Gastrocnemius medialis (tissue), 4 donors: ENCODE data around the gene ECM2. TPM values are rescaled to one million over a fixed set of nuclear protein-coding genes. Genes with fewer than 3 reads are reported as not detected.

Source experiments
- ATAC-seq, 2 donors: fragments of 150-250 bp; one replicate each; pipeline ENCODE4 v1.9.1; 2016
- DNase-seq, 2 donors: peaks; one replicate each; pipeline ENCODE4 v3.0.0-alpha.2; 2019
- H3K27ac ChIP-seq, 4 donors: fragments of 200-600 bp; sonication (generic); 1 replicate in 1 of 4; 2 replicates in 3 of 4; pipeline ENCODE4 v1.5.1; 2016 to 2018; ENCODE audit warnings: mild to moderate bottlenecking in 2 of 4, moderate library complexity in 1 of 4
- H3K27me3 ChIP-seq, 3 donors: fragments of 200-600 bp; sonication (generic) in 2 of 3; 1 replicate in 1 of 3; 2 replicates in 2 of 3; pipeline versions ENCODE4 v1.5.1 to v1.6.0; 2016 to 2019; ENCODE audit warnings: mild to moderate bottlenecking in 1 of 3, moderate library complexity in 1 of 3
- H3K36me3 ChIP-seq, 2 donors: fragments of 200-600 bp; sonication (generic) in 1 of 2; one replicate each; pipeline ENCODE4 v1.5.1; 2017 to 2018
- H3K4me1 ChIP-seq, 2 donors: fragments of 200-600 bp; sonication (generic) in 1 of 2; one replicate each; pipeline ENCODE4 v1.5.1; 2016 to 2017; ENCODE audit warnings: mild to moderate bottlenecking in 2 of 2
- H3K4me3 ChIP-seq, 4 donors: fragments of 200-600 bp; sonication (generic) in 3 of 4; 1 replicate in 1 of 4; 2 replicates in 3 of 4; pipeline ENCODE4 v1.5.1; 2016 to 2019; ENCODE audit warnings: mild to moderate bottlenecking in 2 of 4
- H3K9me3 ChIP-seq, 3 donors: fragments of 200-600 bp; sonication (generic) in 2 of 3; 1 replicate in 1 of 3; 2 replicates in 2 of 3; pipeline ENCODE4 v1.5.1; 2016 to 2019
- POLR2A ChIP-seq, 2 donors: fragments of 450-650 bp; IDR thresholded peaks; one replicate each; pipeline ENCODE4 v1.6.1; 2017; ENCODE audit warnings: antibody characterized with exemption in 2 of 2, mild to moderate bottlenecking in 2 of 2, moderate library complexity in 2 of 2
- in situ Hi-C, 4 donors: fragments of 200-750 bp; cut with MboI; loops; one replicate each; pipeline versions ENCODE4 v1.15.0 to v1.8.0; 2017; ENCODE audit warnings: low sequenced_read_pairs in 4 of 4
- intact Hi-C: fragments of 100-400 bp; cut with DNase I; formaldehyde crosslinking; loops from one replicate; pipeline ENCODE4 v1.15.1; 2023; ENCODE audit warnings: low total_unique reads
- total RNA-seq, 4 donors: library from RNA; depleted of rRNA; stranded (reverse); fragments of >200 nt; gene quantifications; one replicate each; pipeline versions ENCODE4 v1.1.0 to v1.2.3, GENCODE V29; 2016
- TF ChIP-seq, protein P1 (sequence below), 5 experiments: fragments of 450-650 bp in 3 of 5; fragments of 200-600 bp in 2 of 5; sonication (generic) in 2 of 5; IDR thresholded peaks in 4 of 5; conservative IDR thresholded peaks in 1 of 5; 1 replicate in 4 of 5; 2 replicates in 1 of 5; pipeline ENCODE4 v1.5.1; 2016 to 2019; ENCODE audit warnings: antibody characterized with exemption in 5 of 5, mild to moderate bottlenecking in 3 of 5, moderate library complexity in 3 of 5

ECM2 gene
- total RNA-seq, 4 donors from 2014 or later = 1.5 to 9.7 (median 3.9) TPM

DNA sequence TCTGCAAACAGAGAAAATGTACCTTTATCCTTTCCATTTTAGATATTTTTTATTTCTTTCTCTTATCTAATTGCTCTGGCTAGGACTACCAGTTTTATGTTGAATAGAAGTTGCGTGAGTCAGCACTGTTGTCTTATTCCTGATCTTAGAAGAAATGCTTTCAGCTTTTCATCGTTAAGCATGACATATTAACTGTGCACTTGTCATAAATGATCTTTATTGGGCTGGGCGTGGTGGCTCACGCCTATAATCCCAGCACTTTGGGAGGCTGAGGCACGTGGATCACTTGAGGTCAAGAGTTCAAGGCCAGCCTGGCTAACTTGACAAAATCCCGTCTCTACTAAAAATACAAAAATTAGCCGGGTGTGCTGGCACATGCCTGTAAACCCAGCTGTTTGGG, 8.2 kb upstream of the ECM2 start:
- Histone ChIP-seq H3K36me3 (no peaks in the 10 kb centered on the region), H3K27ac (no peak overlapping the region), H3K4me3 (no peak overlapping the region), H3K27me3 (no peaks in the 10 kb centered on the region), H3K9me3 (no peaks in the 10 kb centered on the region), H3K4me1 (no peaks in the 10 kb centered on the region)
- in situ Hi-C loops = no loop called here
- ATAC-seq (no peak), DNase-seq (no peak)
- TF ChIP-seq, protein P1, sequence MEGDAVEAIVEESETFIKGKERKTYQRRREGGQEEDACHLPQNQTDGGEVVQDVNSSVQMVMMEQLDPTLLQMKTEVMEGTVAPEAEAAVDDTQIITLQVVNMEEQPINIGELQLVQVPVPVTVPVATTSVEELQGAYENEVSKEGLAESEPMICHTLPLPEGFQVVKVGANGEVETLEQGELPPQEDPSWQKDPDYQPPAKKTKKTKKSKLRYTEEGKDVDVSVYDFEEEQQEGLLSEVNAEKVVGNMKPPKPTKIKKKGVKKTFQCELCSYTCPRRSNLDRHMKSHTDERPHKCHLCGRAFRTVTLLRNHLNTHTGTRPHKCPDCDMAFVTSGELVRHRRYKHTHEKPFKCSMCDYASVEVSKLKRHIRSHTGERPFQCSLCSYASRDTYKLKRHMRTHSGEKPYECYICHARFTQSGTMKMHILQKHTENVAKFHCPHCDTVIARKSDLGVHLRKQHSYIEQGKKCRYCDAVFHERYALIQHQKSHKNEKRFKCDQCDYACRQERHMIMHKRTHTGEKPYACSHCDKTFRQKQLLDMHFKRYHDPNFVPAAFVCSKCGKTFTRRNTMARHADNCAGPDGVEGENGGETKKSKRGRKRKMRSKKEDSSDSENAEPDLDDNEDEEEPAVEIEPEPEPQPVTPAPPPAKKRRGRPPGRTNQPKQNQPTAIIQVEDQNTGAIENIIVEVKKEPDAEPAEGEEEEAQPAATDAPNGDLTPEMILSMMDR (IDR thresholded peaks at IDR 0.05 in 4 of 5, conservative IDR thresholded peaks at IDR 0.05 in 1 of 5) = no peak
- no peak for TF ChIP-seq POLR2A (IDR thresholded peaks at IDR 0.05)
- intact Hi-C loops = no loop called here

- in situ Hi-C loops = no loop called here
- no peaks in the 10 kb centered on the region for H3K27me3 ChIP-seq
- H3K36me3 ChIP-seq = no peaks in the 10 kb centered on the region
- intact Hi-C loops = no loop called here
- H3K4me3 ChIP-seq = no peak overlapping the region
- DNase-seq = no peak
- H3K9me3 ChIP-seq = no peaks in the 10 kb centered on the region
- no peaks in the 10 kb centered on the region for H3K4me1 ChIP-seq
- TF ChIP-seq POLR2A (IDR thresholded peaks at IDR 0.05) = no peak
- TF ChIP-seq, protein P1 (IDR thresholded peaks at IDR 0.05 in 4 of 5, conservative IDR thresholded peaks at IDR 0.05 in 1 of 5) = no peak
- H3K27ac ChIP-seq = no peak overlapping the region
- no peak for ATAC-seq
These were observed 2.8 kb upstream of the ECM2 start for GRCh38 chr9:92538541-92538940.

DNA sequence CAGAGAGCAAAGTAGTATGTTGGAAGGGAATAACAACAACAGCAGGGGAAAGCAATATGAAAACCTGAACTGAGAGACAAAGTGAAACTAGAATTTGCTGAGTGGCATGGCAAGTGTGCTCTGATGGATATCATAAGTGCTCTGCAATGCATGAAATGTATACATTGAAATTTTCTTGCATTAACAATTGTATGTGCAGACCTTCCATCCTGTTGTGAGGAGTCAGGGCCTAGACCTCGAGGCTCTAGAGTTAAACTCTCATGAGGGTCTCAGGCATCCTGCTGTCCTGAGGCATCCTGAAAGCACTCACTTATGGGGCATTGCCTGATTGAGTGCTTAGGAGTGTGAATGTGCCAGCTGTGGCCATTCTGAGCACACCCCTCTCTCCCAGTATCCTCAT, 1.1 kb downstream of the ECM2 start:
- H3K4me3 ChIP-seq = peak overlapping the region in 3 of 4 donors; percentile 21 to 41 (median 36)
- ATAC-seq = no peak
- intact Hi-C loops = loop anchor here (5.0 kb wide), 1 partner anchor 83 kb away; no protein-coding TSS in a partner anchor
- no peak for DNase-seq
- H3K27ac ChIP-seq = peak overlapping the region in 3 of 4 donors; percentile 15 to 51 (median 31)
- in situ Hi-C loops = no loop called here
- H3K4me1 ChIP-seq = no peaks in the 10 kb centered on the region
- no peaks in the 10 kb centered on the region for H3K36me3 ChIP-seq
- H3K27me3 ChIP-seq = no peaks in the 10 kb centered on the region
- TF ChIP-seq POLR2A (IDR thresholded peaks at IDR 0.05) = no peak
- TF ChIP-seq, protein P1 (IDR thresholded peaks at IDR 0.05 in 4 of 5, conservative IDR thresholded peaks at IDR 0.05 in 1 of 5) = no peak
- no peaks in the 10 kb centered on the region for H3K9me3 ChIP-seq

GRCh38 chr9:92534204-92534603, 1.6 kb downstream of the ECM2 start:
- in situ Hi-C loops (no loop called here), intact Hi-C loops (loop anchor here (5.0 kb wide), 1 partner anchor 83 kb away; no protein-coding TSS in a partner anchor)
- no peak for DNase-seq
- H3K4me3 ChIP-seq = peak overlapping the region in 3 of 4 donors; percentile 21 to 41 (median 36)
- H3K4me1 ChIP-seq = no peaks in the 10 kb centered on the region
- no peak for ATAC-seq
- H3K36me3 ChIP-seq = no peaks in the 10 kb centered on the region
- H3K27ac ChIP-seq = peak overlapping the region in 1 of 4 donors; percentile 15
- H3K27me3 ChIP-seq = no peaks in the 10 kb centered on the region
- TF ChIP-seq, protein P1 (IDR thresholded peaks at IDR 0.05 in 4 of 5, conservative IDR thresholded peaks at IDR 0.05 in 1 of 5) = no peak
- TF ChIP-seq POLR2A (IDR thresholded peaks at IDR 0.05) = no peak
- no peaks in the 10 kb centered on the region for H3K9me3 ChIP-seq

DNA sequence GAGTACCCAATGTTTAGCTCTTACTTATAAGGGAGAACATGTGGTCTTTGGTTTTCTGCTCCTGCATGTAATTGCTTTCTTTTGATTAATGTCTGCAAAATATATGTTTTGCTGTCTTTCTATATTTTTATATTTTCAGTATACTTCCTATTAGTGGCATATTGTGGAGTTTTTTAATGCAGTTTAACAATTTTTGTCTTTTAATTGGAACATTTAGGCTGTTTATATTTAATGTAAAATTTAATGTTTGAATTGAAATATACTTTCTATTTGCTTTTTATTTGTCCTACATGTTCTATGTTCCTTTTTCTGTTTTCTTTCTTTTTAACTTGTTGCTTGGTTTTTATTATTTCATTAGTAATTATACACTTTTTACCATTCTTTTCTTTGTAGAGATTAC, 4.9 kb downstream of the ECM2 start:
- Histone ChIP-seq H3K9me3 (no peaks in the 10 kb centered on the region), H3K4me1 (no peaks in the 10 kb centered on the region), H3K36me3 (no peaks in the 10 kb centered on the region), H3K27ac (no peak overlapping the region), H3K4me3 (no peak overlapping the region), H3K27me3 (no peaks in the 10 kb centered on the region)
- ATAC-seq (no peak), DNase-seq (no peak)
- intact Hi-C loops (loop anchor here (5.0 kb wide), 1 partner anchor 86 kb away; no protein-coding TSS in a partner anchor), in situ Hi-C loops (no loop called here)
- TF ChIP-seq, protein P1 (IDR thresholded peaks at IDR 0.05 in 4 of 5, conservative IDR thresholded peaks at IDR 0.05 in 1 of 5) = no peak
- TF ChIP-seq POLR2A (IDR thresholded peaks at IDR 0.05) = no peak
